Calu3 (cell line): ENCODE data around the gene ZNF205. TPM values are rescaled to one million over a fixed set of nuclear protein-coding genes. Genes with fewer than 3 reads are reported as not detected.
A peak's percentile ranks its signal among the peaks of the same experiment; 100 is the strongest.
"Not testable (repeated sequence)": the region's sequence is repeated elsewhere in the genome, so short reads cannot be mapped to it uniquely, and the experiment has no call there.

Experiments
- BruUV-seq: library from RNA; stranded (reverse); fragments of 400-500 nt; replicated peaks from 2 replicates; lab custom pipeline; 2021; lab: Mats Ljungman, UMichigan
- CTCF ChIA-PET: fragments of 300-600 bp; sonication (Branson Sonifier 250); formaldehyde crosslinking; loops from one replicate; lab custom pipeline; 2022; ENCODE audit warnings: antibody characterized with exemption; lab: Charles Lee
- DNase-seq: peaks from one replicate; pipeline ENCODE4 v3.0.0; 2022
- H3K27ac Mint-ChIP-seq: one replicate; pipeline ENCODE4 v1.8.0; 2022; ENCODE audit warnings: mixed read lengths; ENCODE audit not compliant: unreplicated experiment
- H3K27me3 Mint-ChIP-seq: one replicate; pipeline ENCODE4 v1.8.0; 2022; ENCODE audit warnings: mixed read lengths; ENCODE audit not compliant: unreplicated experiment
- H3K36me3 Mint-ChIP-seq: one replicate; pipeline ENCODE4 v1.8.0; 2022; ENCODE audit warnings: mild to moderate bottlenecking, moderate library complexity, mixed read lengths; ENCODE audit not compliant: insufficient read depth, unreplicated experiment
- H3K4me1 Mint-ChIP-seq: one replicate; pipeline ENCODE4 v1.8.0; 2022; ENCODE audit warnings: mild to moderate bottlenecking, low read depth, mixed read lengths; ENCODE audit not compliant: unreplicated experiment
- H3K4me3 Mint-ChIP-seq: one replicate; pipeline ENCODE4 v1.8.0; 2022; ENCODE audit warnings: mild to moderate bottlenecking, low read depth, moderate library complexity, mixed read lengths; ENCODE audit not compliant: unreplicated experiment
- H3K9me3 Mint-ChIP-seq: one replicate; pipeline ENCODE4 v1.8.0; 2022; ENCODE audit warnings: low read depth, mixed read lengths; ENCODE audit not compliant: unreplicated experiment
- CTCF ChIP-seq: fragments of 200-600 bp; IDR thresholded peaks from one replicate; pipeline ENCODE4 v1.8.0; 2022; ENCODE audit warnings: antibody characterized with exemption; ENCODE audit not compliant: unreplicated experiment
- intact Hi-C: fragments of 100-400 bp; cut with micrococcal nuclease; formaldehyde crosslinking; loops from one replicate; pipeline ENCODE4 v1.10.0; 2022; ENCODE audit not compliant: unreplicated experiment
- total RNA-seq: library from RNA; stranded (reverse); gene quantifications from 2 replicates; pipeline ENCODE4 v1.2.3, GENCODE V29; 2022

Gene ZNF205
- total RNA-seq, 1 experiment from 2014 or later, result 17.2 TPM

- TF ChIP-seq CTCF, result no peak
- intact Hi-C loops, result no loop called here
- Mint-ChIP-seq H3K9me3 (no peaks in the 10 kb centered on the region), H3K27ac (no peak overlapping the region), H3K36me3 (peaks cover 7% of the 10 kb centered on the region), H3K4me3 (peak overlapping the region; percentile 5), H3K4me1 (peaks cover 10% of the 10 kb centered on the region), H3K27me3 (peaks cover 26% of the 10 kb centered on the region)
- CTCF ChIA-PET, result interaction anchor here (1.0 to 1.1 kb wide), 5 partner anchors 13 to 133 kb away, joined by 4 to 12 read pairs (median 6); no protein-coding TSS in a partner anchor
- no peak for DNase-seq
- no TSS peak for BruUV-seq
Measured at GRCh38 chr16:3165111-3165822, 52.9 kb downstream of the ZNF205 start.

- H3K36me3 Mint-ChIP-seq, result peaks cover 9% of the 10 kb centered on the region
- no peak for DNase-seq
- peaks cover 17% of the 10 kb centered on the region for H3K4me1 Mint-ChIP-seq
- CTCF ChIA-PET, result interaction anchor here (0.6 to 1.1 kb wide), 6 partner anchors 14 to 135 kb away, joined by 3 to 12 read pairs (median 6); no protein-coding TSS in a partner anchor
- no peaks in the 10 kb centered on the region for H3K9me3 Mint-ChIP-seq
- TF ChIP-seq CTCF, result no peak
- no TSS peak for BruUV-seq
- intact Hi-C loops, result no loop called here
- no peak overlapping the region for H3K27ac Mint-ChIP-seq
- no peak overlapping the region for H3K4me3 Mint-ChIP-seq
- H3K27me3 Mint-ChIP-seq, result peaks cover 38% of the 10 kb centered on the region
Measured at GRCh38 chr16:3166505-3166886, 54.1 kb downstream of the ZNF205 start.

- H3K9me3 Mint-ChIP-seq, intact Hi-C loops, H3K4me3 Mint-ChIP-seq, DNase-seq, H3K27ac Mint-ChIP-seq, BruUV-seq: not testable (repeated sequence)
- CTCF ChIA-PET, result interaction anchor here (0.6 to 1.4 kb wide), 3 partner anchors 10 to 39 kb away, joined by 3 to 5 read pairs (median 4); no protein-coding TSS in a partner anchor
- peaks cover 19% of the 10 kb centered on the region for H3K36me3 Mint-ChIP-seq
- H3K4me1 Mint-ChIP-seq, result peaks cover 30% of the 10 kb centered on the region
- H3K27me3 Mint-ChIP-seq, result peaks cover 47% of the 10 kb centered on the region
Measured at GRCh38 chr16:3168729-3169128, 56.3 kb downstream of the ZNF205 start.

Other genes starting within 250 kb of the ZNF205 start
- 10.8 and 13.0 TPM in 2 replicates for gene FLYWCH2, start 229.4 kb upstream of the ZNF205 start, total RNA-seq
- gene FLYWCH1, start 200.7 kb upstream of the ZNF205 start, total RNA-seq, result 34.8 and 36.8 TPM in 2 replicates
- gene KREMEN2, start 148.3 kb upstream of the ZNF205 start, total RNA-seq, result 0.51 TPM in 1 of 2 replicates, not detected in the other
- 51.0 and 56.0 TPM in 2 replicates for gene PAQR4, start 143.2 kb upstream of the ZNF205 start, total RNA-seq
- 91.2 and 107 TPM in 2 replicates for gene PKMYT1, start 132.1 kb upstream of the ZNF205 start, total RNA-seq
- 13.5 and 17.8 TPM in 2 replicates for gene CLDN9, start 99.7 kb upstream of the ZNF205 start, total RNA-seq
- gene CLDN6, start 94.4 kb upstream of the ZNF205 start, total RNA-seq, result 1.2 and 2.1 TPM in 2 replicates
- gene TNFRSF12A, start 92.2 kb upstream of the ZNF205 start, total RNA-seq, result 478 and 509 TPM in 2 replicates
- gene HCFC1R1, start 88.6 kb upstream of the ZNF205 start, total RNA-seq, result 61.1 and 75.4 TPM in 2 replicates
- gene THOC6, start 88.6 kb upstream of the ZNF205 start, total RNA-seq, result 50.8 and 54.4 TPM in 2 replicates
- 59.4 and 70.9 TPM in 2 replicates for gene BICDL2, start 75.6 kb upstream of the ZNF205 start, total RNA-seq
- gene MMP25, start 66.0 kb upstream of the ZNF205 start, total RNA-seq, result 0.27 and 0.31 TPM in 2 replicates
- gene IL32, start 46.9 kb upstream of the ZNF205 start, total RNA-seq, result 81.8 and 89.0 TPM in 2 replicates
- gene ZSCAN10, start 13.3 kb upstream of the ZNF205 start, total RNA-seq, result not detected in 2 replicates
- 9.8 and 11.8 TPM in 2 replicates for gene ZNF213, start 22.4 kb downstream of the ZNF205 start, total RNA-seq
- gene OR1F1, start 75.6 kb downstream of the ZNF205 start, total RNA-seq, result 0.40 and 0.54 TPM in 2 replicates
- 12.7 and 14.6 TPM in 2 replicates for gene ZNF200, start 122.6 kb downstream of the ZNF205 start, total RNA-seq
- gene MEFV, start 144.0 kb downstream of the ZNF205 start, total RNA-seq, result not detected in 2 replicates
- 46.9 and 51.2 TPM in 2 replicates for gene ZNF263, start 170.9 kb downstream of the ZNF205 start, total RNA-seq
- gene TIGD7, start 192.8 kb downstream of the ZNF205 start, total RNA-seq, result 9.3 and 10.3 TPM in 2 replicates
- gene ZNF75A, start 192.9 kb downstream of the ZNF205 start, total RNA-seq, result 46.8 and 50.5 TPM in 2 replicates
- not detected in 2 replicates for gene OR2C1, start 243.3 kb downstream of the ZNF205 start, total RNA-seq